ENCODE results near the gene OPHN1.

GRCh38 chrX:68203211-68203610, 230.1 kb downstream of the OPHN1 start:
- TF ChIP-seq EP300 (IDR thresholded peaks at IDR 0.05) = no peak
- no peak for TF ChIP-seq CTCF (IDR thresholded peaks at IDR 0.05)
